HCT116 (cell line): ENCODE data around the gene MRPL39. TPM values are rescaled to one million over a fixed set of nuclear protein-coding genes. Genes with fewer than 3 reads are reported as not detected.

Experiments used
- ATAC-seq: fragments of 200-7000 bp; cut with Tn5 transposase; 2 replicates; pipeline ENCODE4 v1.9.1; 2020; ENCODE audit warnings: mild to moderate bottlenecking, moderate library complexity
- BruUV-seq: library from RNA; stranded (reverse); fragments of 400-500 nt; replicated peaks from 2 replicates; lab custom pipeline; 2021; lab: Mats Ljungman, UMichigan
- CTCF ChIA-PET: fragments of 300-600 bp; sonication (Branson Sonifier 250); formaldehyde crosslinking; loops from one replicate; lab custom pipeline; 2021; ENCODE audit warnings: antibody characterized with exemption; lab: Charles Lee
- POLR2A ChIA-PET: fragments of 300-600, 350-600 bp; sonication (Branson Sonifier 250); formaldehyde crosslinking; loops from one replicate; lab custom pipeline; 2021; ENCODE audit warnings: antibody characterized with exemption; lab: Charles Lee
- RAD21 ChIA-PET, 2 experiments: fragments of 300-600 bp; sonication (Branson Sonifier 250); formaldehyde crosslinking; loops; one replicate each; lab custom pipeline; 2023; ENCODE audit warnings: low total read pairs in 2 of 2; ENCODE audit not compliant: uncharacterized antibody in 2 of 2, unreplicated experiment in 2 of 2, low non-redundant PET in 1 of 2; lab: Charles Lee
- DNase-seq: peaks from one replicate; pipeline ENCODE4 v3.0.0-alpha.2; 2010; ENCODE audit warnings: low read depth, low spot score
- H2AFZ ChIP-seq: fragments of 200-600 bp; shearing (Covaris generic), sonication (generic); 2 replicates; pipeline ENCODE4 v1.6.1; 2017; ENCODE audit warnings: low read depth, mixed run types, mixed read lengths, antibody characterized with exemption, low read length; ENCODE audit not compliant: poor library complexity, severe bottlenecking
- H3K27ac ChIP-seq: 2 replicates; pipeline ENCODE4 v1.5.1; 2012; ENCODE audit warnings: low read depth, low read length
- H3K27me3 ChIP-seq: fragments of 200-600 bp; sonication (generic); 2 replicates; pipeline ENCODE4 v1.6.1; 2016; ENCODE audit warnings: mixed run types, low read length, mixed read lengths; ENCODE audit not compliant: insufficient read depth
- H3K36me3 ChIP-seq, 2 experiments: fragments of 200-500 bp in 1 of 2; fragments of 200-600 bp in 1 of 2; sonication (Bioruptor generic) in 1 of 2; sonication (generic) in 1 of 2; 2 replicates each; pipeline versions ENCODE4 v1.5.1 to v1.6.1; 2014 to 2016; ENCODE audit warnings: low read length in 2 of 2, inconsistent platforms in 1 of 2, mixed read lengths in 1 of 2, mixed run types in 1 of 2; ENCODE audit not compliant: insufficient read depth in 2 of 2, control insufficient read depth in 1 of 2
- H3K4me1 ChIP-seq, 2 experiments: fragments of 200-600 bp in 1 of 2; sonication (generic) in 1 of 2; 2 replicates each; pipeline versions ENCODE4 v1.5.1 to v1.6.1; 2012 to 2017; ENCODE audit warnings: low read length in 2 of 2, inconsistent platforms in 1 of 2, mild to moderate bottlenecking in 1 of 2, mixed read lengths in 1 of 2, mixed run types in 1 of 2, moderate library complexity in 1 of 2; ENCODE audit not compliant: insufficient read depth in 2 of 2, control insufficient read depth in 1 of 2
- H3K4me2 ChIP-seq: fragments of 200-600 bp; sonication (generic); 2 replicates; pipeline ENCODE4 v1.6.1; 2017; ENCODE audit warnings: mixed run types, low read length, mixed read lengths
- H3K4me3 ChIP-seq, 2 experiments: fragments of 200-600 bp in 1 of 2; sonication (generic) in 1 of 2; replicated peaks in 1 of 2; 2 replicates each; pipeline ENCODE4 v1.5.1; 2011 to 2016; ENCODE audit warnings: low read length in 2 of 2, control low read depth in 1 of 2, low read depth in 1 of 2, mild to moderate bottlenecking in 1 of 2, mixed read lengths in 1 of 2, mixed run types in 1 of 2
- H3K79me2 ChIP-seq: fragments of 200-600 bp; sonication (generic); 2 replicates; pipeline ENCODE4 v1.6.1; 2017; ENCODE audit warnings: mild to moderate bottlenecking, mixed run types, low read length, moderate library complexity, mixed read lengths; ENCODE audit not compliant: insufficient read depth
- H3K9ac ChIP-seq: fragments of 200-600 bp; sonication (generic); 2 replicates; pipeline ENCODE4 v1.6.1; 2016; ENCODE audit warnings: low read length, mixed read lengths
- H3K9me2 ChIP-seq: fragments of 200-600 bp; sonication (generic), shearing (Covaris generic); 2 replicates; pipeline ENCODE4 v1.6.1; 2017; ENCODE audit warnings: mixed run types, mild to moderate bottlenecking, moderate library complexity; ENCODE audit not compliant: insufficient read depth
- H3K9me3 ChIP-seq, 2 experiments: fragments of 200-500 bp in 1 of 2; fragments of 200-600 bp in 1 of 2; sonication (Bioruptor generic) in 1 of 2; sonication (generic) in 1 of 2; 2 replicates each; pipeline ENCODE4 v1.6.1; 2014 to 2017; ENCODE audit warnings: low read length in 2 of 2, mixed read lengths in 2 of 2, inconsistent platforms in 1 of 2, low read depth in 1 of 2, mild to moderate bottlenecking in 1 of 2, mixed run types in 1 of 2, moderate library complexity in 1 of 2; ENCODE audit not compliant: control insufficient read depth in 1 of 2, insufficient read depth in 1 of 2
- H4K20me1 ChIP-seq: fragments of 200-600 bp; sonication (generic), shearing (Covaris generic); 2 replicates; pipeline ENCODE4 v1.6.1; 2017; ENCODE audit warnings: mixed run types, mild to moderate bottlenecking, moderate library complexity; ENCODE audit not compliant: insufficient read depth
- CTCF ChIP-seq, 3 experiments: fragments of 200-600 bp in 1 of 3; sonication (generic) in 1 of 3; IDR thresholded peaks in 2 of 3; conservative IDR thresholded peaks in 1 of 3; 2 replicates each; pipeline ENCODE4 v1.5.1; 2012 to 2017; ENCODE audit warnings: low read depth in 2 of 3, low read length in 2 of 3, antibody characterized with exemption in 1 of 3, borderline replicate concordance in 1 of 3, control low read depth in 1 of 3, mild to moderate bottlenecking in 1 of 3, mixed read lengths in 1 of 3, mixed run types in 1 of 3, moderate library complexity in 1 of 3; ENCODE audit not compliant: insufficient read depth in 1 of 3
- POLR2AphosphoS5 ChIP-seq: IDR thresholded peaks from 2 replicates; pipeline ENCODE4 v1.6.1; 2011; ENCODE audit warnings: mild to moderate bottlenecking, low read depth, low read length, moderate library complexity
- SRF ChIP-seq: IDR thresholded peaks from 2 replicates; pipeline ENCODE4 v1.6.1; 2012; ENCODE audit warnings: low read depth
- intact Hi-C: fragments of 100-400 bp; cut with micrococcal nuclease; formaldehyde crosslinking; loops from 2 replicates; pipeline ENCODE4 v1.10.0; 2022
- total RNA-seq: library from RNA; stranded (reverse); gene quantifications from one replicate; pipeline ENCODE4 v1.2.1, GENCODE V29; 2021; ENCODE audit not compliant: unreplicated experiment

Gene MRPL39
- total RNA-seq, 1 experiment from 2014 or later, result 41.1 TPM

- intact Hi-C loops, result no loop called here
- ATAC-seq, result no peak
- RAD21 ChIA-PET, result no interaction called here
Observed at GRCh38 chr21:25586326-25586725, 21.0 kb downstream of the MRPL39 start.

More at GRCh38 chr21:25586326-25586725, 21.0 kb downstream of the MRPL39 start:
- Histone ChIP-seq H3K9me3 (no peaks in the 10 kb centered on the region), H3K4me1 (no peaks in the 10 kb centered on the region), H3K4me3 (no peak overlapping the region), H2AFZ (no peak overlapping the region), H3K27ac (no peak overlapping the region), H3K9ac (no peak overlapping the region), H3K4me2 (no peak overlapping the region), H3K9me2 (no peaks in the 10 kb centered on the region), H3K79me2 (no peaks in the 10 kb centered on the region), H3K36me3 (peaks cover 7 to 15% of the 10 kb centered on the region in 2 experiments; a peak in 3 of 4 replicates), H4K20me1 (no peaks in the 10 kb centered on the region), H3K27me3 (no peaks in the 10 kb centered on the region)
- TF ChIP-seq POLR2AphosphoS5, result no peak
- no peak for TF ChIP-seq SRF
- no peak for TF ChIP-seq CTCF (IDR thresholded peaks at IDR 0.05 in 2 of 3, conservative IDR thresholded peaks at IDR 0.05 in 1 of 3; ENCODE audit: borderline replicate concordance in 1 of 3, insufficient read depth in 1 of 3, low read depth in 2 of 3, low read length in 2 of 3)
- BruUV-seq, result no TSS peak
- ChIA-PET CTCF (no interaction called here), POLR2A (no interaction called here)
- no peak for DNase-seq
